Measurements from ENCODE around the gene TPTE.
"Not testable (repeated sequence)": the region's sequence is repeated elsewhere in the genome, so short reads cannot be mapped to it uniquely, and the experiment has no call there.

TPTE gene

DNA sequence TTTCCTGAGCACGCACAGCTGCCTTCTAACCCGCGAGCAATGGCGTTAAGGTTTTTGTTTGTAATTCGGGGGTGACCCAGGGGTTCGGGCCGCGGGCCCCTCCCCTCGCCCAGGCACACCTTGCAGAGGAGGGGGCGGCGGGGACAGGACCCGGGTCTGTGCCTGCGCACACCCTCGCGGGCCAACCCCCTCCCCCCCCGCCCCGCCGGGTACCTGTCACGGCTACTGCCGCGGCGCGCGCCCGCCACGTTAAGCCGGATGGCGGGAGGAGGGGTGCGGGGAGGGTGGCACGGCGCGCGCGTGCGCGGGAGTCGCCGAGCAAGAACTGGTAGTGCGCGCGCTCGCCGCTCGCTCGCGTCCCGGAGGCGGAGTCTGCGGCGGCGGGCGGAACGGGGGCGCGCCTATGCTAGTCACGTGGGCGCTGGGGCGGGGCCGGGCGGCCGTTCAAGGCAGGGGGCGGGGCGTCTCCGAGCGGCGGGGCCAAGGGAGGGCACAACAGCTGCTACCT is at the start of gene TPTE:
Gene TPTE (plus strand): TSS at position 493 of the 508 bp plus-strand sequence. CDS start 17,141 bp downstream, outside the sequence.
- DNase-seq (ENCODE audit: low spot score), result no peak

- DNase-seq (ENCODE audit: low spot score), result not testable (repeated sequence)
Measured at GRCh38 chr21:10471999-10472398, 49.4 kb upstream of the TPTE start.

DNA sequence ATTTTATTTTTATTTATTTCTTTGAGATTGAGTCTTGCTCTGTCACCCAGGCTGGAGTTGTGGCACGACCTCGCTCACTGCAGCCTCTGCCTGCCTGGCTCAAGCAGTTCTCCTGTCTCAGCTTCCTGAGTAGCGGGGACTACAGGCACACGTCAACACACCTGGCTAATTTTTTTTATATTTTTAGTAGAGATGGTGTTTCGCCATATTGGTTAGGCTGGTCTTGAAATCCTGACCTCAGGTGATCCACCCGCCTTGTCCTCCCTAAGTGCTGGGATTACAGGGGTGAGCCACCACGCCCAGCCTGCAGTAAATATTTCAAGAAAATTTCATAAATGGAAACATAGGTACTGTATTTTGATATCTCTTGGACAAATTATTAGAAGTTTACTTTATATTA is 43.6 kb upstream of the TPTE start:
- not testable (repeated sequence) for DNase-seq (ENCODE audit: low spot score)

- not testable (repeated sequence) for DNase-seq (ENCODE audit: low spot score)
Measured at GRCh38 chr21:10479875-10480274, 41.5 kb upstream of the TPTE start.

DNA sequence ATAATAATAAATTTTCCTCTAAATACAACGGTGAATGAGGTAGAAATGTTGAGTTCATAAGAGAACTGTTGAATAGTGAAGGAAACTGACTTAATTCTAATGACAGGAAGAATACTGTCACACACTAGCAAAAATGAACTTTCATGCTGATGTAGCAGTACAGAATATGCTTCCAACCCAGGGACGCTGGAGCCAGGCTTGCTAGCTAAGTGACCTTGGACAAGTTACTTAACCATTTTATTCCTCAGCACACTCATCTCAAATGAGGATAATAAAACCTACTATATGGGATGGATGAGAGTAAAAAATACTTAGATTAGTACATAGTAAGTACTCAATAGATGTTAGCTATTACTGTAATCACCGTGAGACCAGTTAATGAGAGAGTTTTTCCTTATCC is 36.5 kb upstream of the TPTE start:
- DNase-seq (ENCODE audit: low spot score), result not testable (repeated sequence)

GRCh38 chr21:10490453-10490852 is 30.9 kb upstream of the TPTE start:
- not testable (repeated sequence) for DNase-seq (ENCODE audit: low spot score)

DNA sequence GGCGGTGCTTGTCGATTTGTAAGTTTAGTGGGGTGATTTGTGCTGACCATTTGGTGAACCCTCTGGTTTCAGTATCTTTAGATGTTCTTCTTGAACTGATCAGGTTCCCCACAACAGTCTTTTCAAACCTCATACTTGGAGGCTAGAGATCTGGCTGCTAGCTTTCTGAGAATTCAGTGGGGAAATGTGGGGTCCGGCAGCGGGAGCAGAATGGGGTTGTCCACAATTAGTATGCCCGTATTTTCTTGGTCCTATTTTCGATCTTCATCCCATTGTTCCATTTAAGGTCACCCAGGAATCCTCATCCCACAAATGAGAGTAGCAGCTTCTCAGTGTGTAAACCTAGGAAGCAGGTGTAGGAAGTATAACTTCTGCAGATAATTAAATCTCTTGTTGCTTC is 10.3 kb upstream of the TPTE start:
- DNase-seq (ENCODE audit: low spot score), result no peak

- DNase-seq (ENCODE audit: low spot score), result not testable (repeated sequence)
Measured at GRCh38 chr21:10516889-10517288, 4.5 kb upstream of the TPTE start.

GRCh38 chr21:10517904-10518303 is 3.5 kb upstream of the TPTE start:
- not testable (repeated sequence) for DNase-seq (ENCODE audit: low spot score)

DNA sequence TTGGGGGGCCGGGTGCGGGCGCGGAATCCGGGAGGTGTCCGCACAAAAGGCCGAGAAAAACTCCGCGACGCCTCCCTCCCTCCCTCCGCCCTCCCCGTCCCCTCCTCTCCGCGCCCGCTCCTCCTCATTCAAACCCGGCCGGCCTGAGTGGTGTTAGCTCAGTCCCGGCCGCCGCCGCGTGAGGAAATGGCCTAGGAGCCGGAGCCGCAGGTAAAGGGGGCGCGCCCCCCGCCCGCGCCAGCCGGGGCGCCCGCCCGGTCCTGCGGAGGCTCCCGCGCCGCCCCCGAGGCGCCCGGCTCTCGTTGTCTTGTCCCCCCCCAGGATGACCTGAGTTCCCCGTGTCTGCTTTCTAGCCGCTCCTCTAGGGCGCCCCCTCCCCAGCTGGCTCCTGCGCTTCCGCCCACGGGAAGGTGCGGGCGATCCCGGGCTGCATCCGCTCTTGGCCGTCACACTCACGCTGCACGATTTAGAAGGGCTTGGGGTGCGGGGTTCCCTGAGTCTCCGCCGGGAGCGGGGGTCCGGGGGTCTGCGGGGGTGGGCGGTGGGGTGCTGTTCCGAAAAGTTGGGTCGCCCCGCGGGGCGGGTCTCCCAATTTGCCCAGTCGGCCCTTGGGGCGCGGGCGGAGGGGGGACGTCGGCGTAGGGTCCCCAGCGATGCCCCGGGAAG is 585 bp downstream of the TPTE start:
- DNase-seq (ENCODE audit: low spot score), result not testable (repeated sequence)

DNA sequence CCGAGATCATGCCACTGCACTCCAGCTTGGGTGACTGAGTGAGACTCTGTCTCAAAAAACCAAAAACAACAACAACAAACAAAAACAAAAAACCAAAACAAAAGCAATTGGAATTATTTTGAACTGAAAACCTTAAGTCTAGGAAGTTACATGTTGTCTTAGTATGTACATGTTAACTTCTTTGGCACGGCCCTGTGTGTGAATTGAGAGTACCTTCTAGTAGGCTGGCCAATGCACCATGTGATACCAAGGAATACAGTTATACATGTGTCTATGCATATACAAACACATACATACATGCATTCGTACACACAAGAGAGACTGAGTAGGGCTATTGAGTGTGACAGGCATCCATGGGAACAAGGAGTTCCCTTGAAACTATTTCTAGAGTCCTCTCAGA is 18.6 kb downstream of the TPTE start:
- no peak for DNase-seq (ENCODE audit: low spot score)

- not testable (repeated sequence) for DNase-seq (ENCODE audit: low spot score)
Measured at GRCh38 chr21:10544376-10544775, 23.0 kb downstream of the TPTE start.

- DNase-seq (ENCODE audit: low spot score), result not testable (repeated sequence)
Measured at GRCh38 chr21:10547868-10548267, 26.5 kb downstream of the TPTE start.

DNA sequence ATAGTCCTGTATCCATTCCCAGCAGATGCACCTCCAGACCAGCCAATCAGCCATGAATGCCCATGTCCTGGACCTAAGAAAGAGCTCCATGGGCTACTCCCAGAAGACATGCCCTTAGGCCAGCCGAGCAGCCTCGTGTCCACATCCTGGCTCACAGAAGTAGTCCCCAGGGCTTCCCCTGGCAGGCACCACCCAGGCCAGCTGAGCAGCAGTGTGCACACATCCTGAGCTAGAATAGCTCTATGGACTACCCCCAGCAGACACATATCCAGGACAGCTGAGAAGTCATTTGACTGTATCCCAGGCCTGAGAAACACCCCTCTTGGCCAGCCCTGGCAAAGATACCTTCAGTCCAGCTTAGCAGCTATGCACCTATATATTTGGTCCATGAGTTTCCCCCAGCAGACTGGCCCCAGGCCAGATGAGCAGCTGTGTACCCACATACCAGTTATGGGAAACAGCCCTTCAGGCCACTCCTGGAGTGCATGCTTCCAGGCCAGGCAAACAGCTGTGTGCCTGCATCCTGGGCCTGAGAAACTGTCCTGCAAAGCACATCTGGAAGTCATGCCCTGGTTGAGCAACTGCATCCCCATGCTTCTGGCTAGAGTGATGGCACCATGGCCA is 27.1 kb downstream of the TPTE start:
- DNase-seq (ENCODE audit: low spot score), result not testable (repeated sequence)

DNA sequence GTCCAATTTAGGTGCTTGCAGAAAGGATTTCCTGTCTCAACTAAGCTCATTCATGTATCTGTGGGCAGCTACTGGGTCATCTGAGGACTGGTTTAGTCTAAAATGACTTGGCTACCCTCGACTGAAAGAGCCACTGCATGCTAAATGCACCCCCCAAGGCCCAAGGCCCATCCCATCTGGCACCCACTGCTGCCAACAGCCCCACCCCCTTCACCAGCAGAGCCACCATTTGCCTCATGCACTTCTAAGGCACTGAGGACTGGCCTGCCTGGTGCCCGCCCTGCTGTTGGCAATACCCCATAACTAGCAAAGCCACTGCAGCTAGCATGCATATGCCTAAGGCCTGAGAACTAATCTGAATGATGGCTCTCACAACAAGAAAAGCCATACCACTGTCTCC is 49.4 kb downstream of the TPTE start:
- DNase-seq (ENCODE audit: low spot score), result not testable (repeated sequence)

GRCh38 chr21:10574531-10575310 is 53.3 kb downstream of the TPTE start:
- DNase-seq (ENCODE audit: low spot score), result not testable (repeated sequence)

GRCh38 chr21:10575311-10575667 is 53.9 kb downstream of the TPTE start:
- DNase-seq (ENCODE audit: low spot score), result no peak

- DNase-seq (ENCODE audit: low spot score), result not testable (repeated sequence)
Measured at GRCh38 chr21:10578910-10579309, 57.5 kb downstream of the TPTE start.

- DNase-seq (ENCODE audit: low spot score), result not testable (repeated sequence)
Measured at GRCh38 chr21:10589115-10589514, 67.7 kb downstream of the TPTE start.

DNA sequence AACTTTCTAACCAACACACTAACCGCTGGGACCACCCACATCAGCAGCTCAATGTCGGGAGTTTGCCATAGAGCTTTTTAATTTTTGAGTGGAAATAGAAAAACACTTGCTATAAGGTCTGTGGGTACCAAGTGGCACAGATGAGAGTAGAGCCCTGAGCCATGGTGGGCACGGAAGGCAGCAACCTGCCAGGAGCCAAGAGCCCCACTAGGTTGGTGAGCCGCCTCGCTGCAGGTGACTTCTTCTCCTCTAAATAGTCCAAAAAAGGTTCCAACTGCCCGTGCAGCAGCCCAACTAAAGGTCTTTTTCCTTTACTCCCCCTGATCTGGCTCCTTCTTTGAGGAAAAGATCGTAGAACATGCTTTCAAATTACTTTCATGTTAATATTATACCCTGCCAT is 85.7 kb downstream of the TPTE start:
- not testable (repeated sequence) for DNase-seq (ENCODE audit: low spot score)

- DNase-seq (ENCODE audit: low spot score), result not testable (repeated sequence)
Measured at GRCh38 chr21:10614285-10614684, 92.9 kb downstream of the TPTE start.

DNA sequence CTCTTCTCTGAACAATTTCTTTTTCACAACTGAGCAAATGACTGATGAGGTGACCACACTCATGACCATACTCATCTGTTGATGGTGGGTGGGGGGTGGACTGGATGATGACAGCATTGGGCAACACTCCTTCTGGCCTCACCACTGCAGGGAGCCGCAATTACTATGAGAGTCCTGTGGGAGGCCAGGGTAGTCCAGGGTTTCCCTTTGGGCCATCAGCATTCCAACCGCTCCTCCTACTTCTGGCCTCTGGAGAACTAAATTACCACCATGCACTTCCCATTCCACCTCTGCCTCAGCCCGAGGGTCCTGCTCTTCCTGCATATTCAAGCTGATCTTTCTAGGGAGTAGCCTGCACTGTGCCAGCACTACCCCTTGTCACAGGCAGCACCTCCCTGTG is 94.7 kb downstream of the TPTE start:
- DNase-seq (ENCODE audit: low spot score), result peak; percentile 8

DNA sequence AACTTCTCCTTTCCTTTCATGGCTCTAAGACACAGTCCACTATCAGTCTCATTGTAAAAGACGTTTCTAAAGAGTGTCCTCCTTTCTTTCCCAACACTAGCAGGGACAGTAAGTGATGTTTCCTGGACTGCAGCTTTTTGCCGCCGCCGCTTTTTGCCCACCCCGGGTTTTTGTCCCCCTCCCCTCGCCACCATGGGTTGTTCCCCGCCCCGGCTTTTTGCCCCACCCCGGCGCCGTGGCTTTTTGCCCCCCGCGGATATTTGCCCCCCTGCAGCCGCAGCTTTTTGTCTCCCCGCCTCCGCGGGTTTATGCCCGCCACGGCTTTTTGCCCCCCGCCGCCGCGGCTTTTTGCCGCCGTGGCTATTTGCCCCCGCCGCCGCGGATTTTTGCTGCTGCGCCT is 95.2 kb downstream of the TPTE start:
- no peak for DNase-seq (ENCODE audit: low spot score)

All from HuH-7 (cell line).